Liver (tissue), 3 donors: ENCODE data around the gene ZFAND3.

ENCODE experiments used
- FOXA1 ChIP-seq: IDR thresholded peaks from 2 replicates; pipeline ENCODE4 v1.6.1; 2016; ENCODE audit warnings: antibody characterized with exemption
- FOXA2 ChIP-seq: IDR thresholded peaks from 2 replicates; pipeline ENCODE4 v1.6.1; 2016; ENCODE audit warnings: antibody characterized with exemption
- GABPA ChIP-seq, 2 donors: IDR thresholded peaks in 1 of 2; conservative IDR thresholded peaks in 1 of 2; 2 replicates each; pipeline ENCODE4 v1.6.1; 2016; ENCODE audit warnings: antibody characterized with exemption in 2 of 2, mild to moderate bottlenecking in 1 of 2, moderate library complexity in 1 of 2
- HNF4A ChIP-seq, 2 donors: conservative IDR thresholded peaks; 2 replicates each; pipeline ENCODE4 v1.6.1; 2016; ENCODE audit warnings: antibody characterized with exemption in 2 of 2, mild to moderate bottlenecking in 2 of 2
- JUND ChIP-seq, 2 donors: IDR thresholded peaks; 2 replicates each; pipeline ENCODE4 v1.6.1; 2016; ENCODE audit warnings: antibody characterized with exemption in 2 of 2
- SP1 ChIP-seq: IDR thresholded peaks from 2 replicates; pipeline ENCODE4 v1.6.1; 2018; ENCODE audit warnings: antibody characterized with exemption, mild to moderate bottlenecking
- YY1 ChIP-seq: IDR thresholded peaks from 2 replicates; pipeline ENCODE4 v1.6.1; 2016; ENCODE audit warnings: antibody characterized with exemption, mild to moderate bottlenecking
- TF ChIP-seq, protein P1 (sequence below): IDR thresholded peaks from 2 replicates; pipeline ENCODE4 v1.6.1; 2016; ENCODE audit warnings: antibody characterized with exemption
- TF ChIP-seq, protein P2 (sequence below): fragments of 150-350 bp; IDR thresholded peaks from 2 replicates; pipeline ENCODE4 v1.5.1; 2017; ENCODE audit warnings: improper control_type of control experiment, low read depth, low read length; ENCODE audit not compliant: missing input control
- TF ChIP-seq, protein P3 (sequence below): IDR thresholded peaks from 2 replicates; pipeline ENCODE4 v1.6.1; 2016; ENCODE audit warnings: antibody characterized with exemption
- TF ChIP-seq, protein P4 (sequence below): IDR thresholded peaks from 2 replicates; pipeline ENCODE4 v1.6.1; 2016; ENCODE audit warnings: antibody characterized with exemption, mild to moderate bottlenecking
- donor health status: healthy.
- donor health status: healthy.

DNA sequence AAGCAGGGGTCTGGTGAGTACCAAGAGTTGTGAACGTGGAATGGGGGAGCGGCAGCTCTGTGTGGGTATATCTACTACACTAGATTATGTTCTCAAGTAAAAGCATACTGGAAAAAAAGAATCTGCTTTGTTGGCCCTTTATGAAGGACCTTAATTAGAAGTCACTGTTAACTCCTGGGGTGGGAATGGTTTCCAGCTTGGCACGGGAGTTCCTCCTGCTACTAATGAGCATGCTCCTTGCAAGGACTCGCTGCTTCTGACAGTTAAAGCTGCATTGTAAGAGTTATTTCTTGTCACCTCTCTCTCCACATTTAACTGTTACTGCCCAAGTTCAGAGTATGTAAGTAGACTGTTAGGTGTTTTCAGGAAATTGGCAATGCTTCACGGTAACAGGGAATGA lies 292.7 kb downstream of the ZFAND3 start:
- TF ChIP-seq GABPA (IDR thresholded peaks at IDR 0.05 in 1 of 2, conservative IDR thresholded peaks at IDR 0.05 in 1 of 2), result no peak
- TF ChIP-seq, protein P1, sequence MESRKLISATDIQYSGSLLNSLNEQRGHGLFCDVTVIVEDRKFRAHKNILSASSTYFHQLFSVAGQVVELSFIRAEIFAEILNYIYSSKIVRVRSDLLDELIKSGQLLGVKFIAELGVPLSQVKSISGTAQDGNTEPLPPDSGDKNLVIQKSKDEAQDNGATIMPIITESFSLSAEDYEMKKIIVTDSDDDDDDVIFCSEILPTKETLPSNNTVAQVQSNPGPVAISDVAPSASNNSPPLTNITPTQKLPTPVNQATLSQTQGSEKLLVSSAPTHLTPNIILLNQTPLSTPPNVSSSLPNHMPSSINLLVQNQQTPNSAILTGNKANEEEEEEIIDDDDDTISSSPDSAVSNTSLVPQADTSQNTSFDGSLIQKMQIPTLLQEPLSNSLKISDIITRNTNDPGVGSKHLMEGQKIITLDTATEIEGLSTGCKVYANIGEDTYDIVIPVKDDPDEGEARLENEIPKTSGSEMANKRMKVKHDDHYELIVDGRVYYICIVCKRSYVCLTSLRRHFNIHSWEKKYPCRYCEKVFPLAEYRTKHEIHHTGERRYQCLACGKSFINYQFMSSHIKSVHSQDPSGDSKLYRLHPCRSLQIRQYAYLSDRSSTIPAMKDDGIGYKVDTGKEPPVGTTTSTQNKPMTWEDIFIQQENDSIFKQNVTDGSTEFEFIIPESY, result no peak
- TF ChIP-seq, protein P2, sequence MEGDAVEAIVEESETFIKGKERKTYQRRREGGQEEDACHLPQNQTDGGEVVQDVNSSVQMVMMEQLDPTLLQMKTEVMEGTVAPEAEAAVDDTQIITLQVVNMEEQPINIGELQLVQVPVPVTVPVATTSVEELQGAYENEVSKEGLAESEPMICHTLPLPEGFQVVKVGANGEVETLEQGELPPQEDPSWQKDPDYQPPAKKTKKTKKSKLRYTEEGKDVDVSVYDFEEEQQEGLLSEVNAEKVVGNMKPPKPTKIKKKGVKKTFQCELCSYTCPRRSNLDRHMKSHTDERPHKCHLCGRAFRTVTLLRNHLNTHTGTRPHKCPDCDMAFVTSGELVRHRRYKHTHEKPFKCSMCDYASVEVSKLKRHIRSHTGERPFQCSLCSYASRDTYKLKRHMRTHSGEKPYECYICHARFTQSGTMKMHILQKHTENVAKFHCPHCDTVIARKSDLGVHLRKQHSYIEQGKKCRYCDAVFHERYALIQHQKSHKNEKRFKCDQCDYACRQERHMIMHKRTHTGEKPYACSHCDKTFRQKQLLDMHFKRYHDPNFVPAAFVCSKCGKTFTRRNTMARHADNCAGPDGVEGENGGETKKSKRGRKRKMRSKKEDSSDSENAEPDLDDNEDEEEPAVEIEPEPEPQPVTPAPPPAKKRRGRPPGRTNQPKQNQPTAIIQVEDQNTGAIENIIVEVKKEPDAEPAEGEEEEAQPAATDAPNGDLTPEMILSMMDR, result no peak
- TF ChIP-seq SP1, result no peak
- no peak for TF ChIP-seq JUND (IDR thresholded peaks at IDR 0.05)
- TF ChIP-seq FOXA2, result no peak
- no peak for TF ChIP-seq YY1
- no peak for TF ChIP-seq HNF4A (conservative IDR thresholded peaks at IDR 0.05)
- TF ChIP-seq FOXA1, result no peak
- TF ChIP-seq, protein P3, sequence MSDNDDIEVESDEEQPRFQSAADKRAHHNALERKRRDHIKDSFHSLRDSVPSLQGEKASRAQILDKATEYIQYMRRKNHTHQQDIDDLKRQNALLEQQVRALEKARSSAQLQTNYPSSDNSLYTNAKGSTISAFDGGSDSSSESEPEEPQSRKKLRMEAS, result no peak
- TF ChIP-seq, protein P4, sequence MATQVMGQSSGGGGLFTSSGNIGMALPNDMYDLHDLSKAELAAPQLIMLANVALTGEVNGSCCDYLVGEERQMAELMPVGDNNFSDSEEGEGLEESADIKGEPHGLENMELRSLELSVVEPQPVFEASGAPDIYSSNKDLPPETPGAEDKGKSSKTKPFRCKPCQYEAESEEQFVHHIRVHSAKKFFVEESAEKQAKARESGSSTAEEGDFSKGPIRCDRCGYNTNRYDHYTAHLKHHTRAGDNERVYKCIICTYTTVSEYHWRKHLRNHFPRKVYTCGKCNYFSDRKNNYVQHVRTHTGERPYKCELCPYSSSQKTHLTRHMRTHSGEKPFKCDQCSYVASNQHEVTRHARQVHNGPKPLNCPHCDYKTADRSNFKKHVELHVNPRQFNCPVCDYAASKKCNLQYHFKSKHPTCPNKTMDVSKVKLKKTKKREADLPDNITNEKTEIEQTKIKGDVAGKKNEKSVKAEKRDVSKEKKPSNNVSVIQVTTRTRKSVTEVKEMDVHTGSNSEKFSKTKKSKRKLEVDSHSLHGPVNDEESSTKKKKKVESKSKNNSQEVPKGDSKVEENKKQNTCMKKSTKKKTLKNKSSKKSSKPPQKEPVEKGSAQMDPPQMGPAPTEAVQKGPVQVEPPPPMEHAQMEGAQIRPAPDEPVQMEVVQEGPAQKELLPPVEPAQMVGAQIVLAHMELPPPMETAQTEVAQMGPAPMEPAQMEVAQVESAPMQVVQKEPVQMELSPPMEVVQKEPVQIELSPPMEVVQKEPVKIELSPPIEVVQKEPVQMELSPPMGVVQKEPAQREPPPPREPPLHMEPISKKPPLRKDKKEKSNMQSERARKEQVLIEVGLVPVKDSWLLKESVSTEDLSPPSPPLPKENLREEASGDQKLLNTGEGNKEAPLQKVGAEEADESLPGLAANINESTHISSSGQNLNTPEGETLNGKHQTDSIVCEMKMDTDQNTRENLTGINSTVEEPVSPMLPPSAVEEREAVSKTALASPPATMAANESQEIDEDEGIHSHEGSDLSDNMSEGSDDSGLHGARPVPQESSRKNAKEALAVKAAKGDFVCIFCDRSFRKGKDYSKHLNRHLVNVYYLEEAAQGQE, result no peak
